A549 treated with AZD9567 at 1 μM for 4 hours (cell line): ENCODE data around the gene ENO3. TPM values are rescaled to one million over a fixed set of nuclear protein-coding genes. Genes with fewer than 3 reads are reported as not detected.

ENCODE experiments used
- total RNA-seq: library from RNA; stranded (reverse); fragments of 200-300 nt; extraction: Qiagen RNA extraction; gene quantifications from 5 replicates; pipeline ENCODE4 v1.2.3, GENCODE V29; 2022; ENCODE audit not compliant: insufficient read depth

The ENO3 gene
- 28.4 to 52.6 TPM (median 44.9 TPM) in 5 replicates for total RNA-seq

GRCh38 chr17:4950746-4951204, at the start of gene ENO3:
ENO3 (plus strand) TSS chr17:4951119; CDS start chr17:4951830, 711 bp downstream.

GRCh38 chr17:4903051-4903818, 47.7 kb upstream of the ENO3 start, which contains the start of gene CHRNE:
CHRNE (minus strand) TSS chr17:4903098; CDS start chr17:4903063, 35 bp downstream.

DNA sequence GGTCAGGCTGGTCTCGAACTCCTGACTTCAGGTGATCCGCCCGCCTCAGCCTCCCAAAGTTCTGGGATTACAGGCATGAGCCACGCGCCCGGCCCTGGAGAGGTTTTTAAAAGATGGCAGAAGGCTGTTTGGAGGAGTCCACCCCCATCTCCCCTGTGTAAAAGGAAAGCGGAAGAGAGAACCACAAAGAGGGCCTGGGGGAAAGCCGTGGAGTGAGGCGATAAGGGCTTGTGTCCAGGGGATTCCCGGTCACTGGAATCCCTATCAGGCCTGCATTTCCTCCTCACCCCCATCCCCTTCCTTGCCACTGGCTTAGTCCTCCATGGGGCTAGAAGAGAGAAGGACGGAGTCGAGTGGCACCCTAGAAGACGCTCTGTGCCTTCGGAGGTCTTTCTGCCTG, 19.0 kb upstream of the ENO3 start, which contains the start of gene GP1BA:
TSS of gene GP1BA (plus strand) at position 315 of the 400 bp plus-strand sequence. CDS start 328 bp downstream, outside the sequence.

GRCh38 chr17:4939796-4940554, 10.9 kb upstream of the ENO3 start, which contains the start of the genes RNF167 and SLC25A11:
RNF167 (plus strand) TSS chr17:4940268; CDS start chr17:4940910, 642 bp downstream.
SLC25A11 (minus strand) TSS chr17:4940046; CDS start chr17:4939910, 136 bp downstream.

GRCh38 chr17:4948166-4948930, 2.6 kb upstream of the ENO3 start, which contains the start of gene PFN1:
PFN1 (minus strand) TSS chr17:4948530; CDS start chr17:4948394, 136 bp downstream.

GRCh38 chr17:4967539-4968485, 16.9 kb downstream of the ENO3 start, which contains the start of gene SPAG7:
SPAG7 (minus strand) TSS chr17:4967817; CDS start chr17:4967804, 13 bp downstream.

GRCh38 chr17:4986951-4987766, 36.2 kb downstream of the ENO3 start, which contains the start of gene CAMTA2:
CAMTA2 (minus strand) TSS chr17:4987675; CDS start chr17:4986222, 1,453 bp downstream.

GRCh38 chr17:4997302-4998026, 46.5 kb downstream of the ENO3 start, which contains the start of the genes INCA1 and KIF1C:
INCA1 (minus strand) TSS chr17:4997522; CDS start chr17:4994437, 3,085 bp downstream.
KIF1C (plus strand) TSS chr17:4997950; CDS start chr17:5000247, 2,297 bp downstream.

Other genes starting within 250 kb of the ENO3 start
- gene PELP1, start 247.0 kb upstream of the ENO3 start, total RNA-seq, result 66.9 to 82.2 TPM (median 76.2 TPM) in 5 replicates
- gene ARRB2, start 240.5 kb upstream of the ENO3 start, total RNA-seq, result 37.0 to 64.2 TPM (median 54.1 TPM) in 5 replicates
- gene MED11, start 219.7 kb upstream of the ENO3 start, total RNA-seq, result 41.9 to 56.7 TPM (median 44.4 TPM) in 5 replicates
- gene ZMYND15, start 211.3 kb upstream of the ENO3 start, total RNA-seq, result 0.38 to 0.73 TPM (median 0.53 TPM) in 4 of 5 replicates, not detected in the other
- 10.4 to 19.0 TPM (median 15.7 TPM) in 5 replicates for gene CXCL16, start 211.2 kb upstream of the ENO3 start, total RNA-seq
- 0.58 to 0.88 TPM (median 0.65 TPM) in 4 of 5 replicates, not detected in the other for gene TM4SF5, start 179.2 kb upstream of the ENO3 start, total RNA-seq
- gene VMO1, start 164.8 kb upstream of the ENO3 start, total RNA-seq, result 0.85 to 1.4 TPM (median 0.92 TPM) in 4 of 5 replicates, not detected in the other
- gene GLTPD2, start 162.2 kb upstream of the ENO3 start, total RNA-seq, result 0.13 TPM in 1 of 5 replicates, not detected in the others
- gene PSMB6, start 155.0 kb upstream of the ENO3 start, total RNA-seq, result 404 to 505 TPM (median 496 TPM) in 5 replicates
- 16.4 to 29.9 TPM (median 27.4 TPM) in 5 replicates for gene PLD2, start 144.0 kb upstream of the ENO3 start, total RNA-seq
- 43.4 to 60.9 TPM (median 59.8 TPM) in 5 replicates for gene MINK1, start 117.8 kb upstream of the ENO3 start, total RNA-seq
- 0.33 to 0.38 TPM (median 0.34 TPM) in 4 of 5 replicates, not detected in the other for gene C17orf107, start 51.6 kb upstream of the ENO3 start, total RNA-seq
- 0.08 to 0.17 TPM (median 0.09 TPM) in 4 of 5 replicates, not detected in the other for gene CHRNE, start 48.0 kb upstream of the ENO3 start, total RNA-seq
- gene GP1BA, start 18.8 kb upstream of the ENO3 start, total RNA-seq, result not detected in 5 replicates
- 64.9 to 73.6 TPM (median 71.0 TPM) in 5 replicates for gene SLC25A11, start 11.1 kb upstream of the ENO3 start, total RNA-seq
- gene RNF167, start 10.9 kb upstream of the ENO3 start, total RNA-seq, result 92.1 to 135 TPM (median 115 TPM) in 5 replicates
- 1,940 to 2,758 TPM (median 2,664 TPM) in 5 replicates for gene PFN1, start 2.6 kb upstream of the ENO3 start, total RNA-seq
- gene SPAG7, start 16.7 kb downstream of the ENO3 start, total RNA-seq, result 61.2 to 77.6 TPM (median 74.1 TPM) in 5 replicates
- 25.4 to 37.2 TPM (median 33.9 TPM) in 5 replicates for gene CAMTA2, start 36.6 kb downstream of the ENO3 start, total RNA-seq
- 1.5 to 2.0 TPM (median 1.8 TPM) in 4 of 5 replicates, not detected in the other for gene INCA1, start 46.4 kb downstream of the ENO3 start, total RNA-seq
- gene KIF1C, start 46.8 kb downstream of the ENO3 start, total RNA-seq, result 97.3 to 167 TPM (median 112 TPM) in 5 replicates
- 0.55 to 0.80 TPM (median 0.69 TPM) in 4 of 5 replicates, not detected in the other for gene SLC52A1, start 84.3 kb downstream of the ENO3 start, total RNA-seq
- gene ZFP3, start 127.3 kb downstream of the ENO3 start, total RNA-seq, result 0.85 to 1.8 TPM (median 1.1 TPM) in 5 replicates
- 3.3 to 10.3 TPM (median 4.1 TPM) in 5 replicates for gene ZNF232, start 160.8 kb downstream of the ENO3 start, total RNA-seq
- gene USP6, start 164.9 kb downstream of the ENO3 start, total RNA-seq, result 0.01 to 0.05 TPM (median 0.03 TPM) in 4 of 5 replicates, not detected in the other
- gene ZNF594, start 240.7 kb downstream of the ENO3 start, total RNA-seq, result 1.3 to 1.9 TPM (median 1.4 TPM) in 5 replicates